GM21423 (cell line): ENCODE measurements around the gene ZNF100.
"Not testable (repeated sequence)": the region's sequence is repeated elsewhere in the genome, so short reads cannot be mapped to it uniquely, and the experiment has no call there.

Source experiments
- ATAC-seq: cut with Tn5 transposase; IDR thresholded peaks from one replicate; pipeline ENCODE4 v1.9.1; 2021; ENCODE audit warnings: mild to moderate bottlenecking, moderate library complexity; ENCODE audit not compliant: unreplicated experiment

The ZNF100 gene

GRCh38 chr19:21767065-21767800 is at the start of gene ZNF100:
Gene ZNF100, minus strand, starts transcription at chr19:21767579. Its CDS starts 150 bp downstream, at chr19:21767429.
- peak; percentile 90 for ATAC-seq

GRCh38 chr19:21812448-21812847 is 45.1 kb upstream of the ZNF100 start:
- ATAC-seq = no peak

- not testable (repeated sequence) for ATAC-seq
These were observed 41.1 kb upstream of the ZNF100 start for GRCh38 chr19:21808400-21809000.

GRCh38 chr19:21789466-21790085 is 22.2 kb upstream of the ZNF100 start:
- no peak for ATAC-seq

GRCh38 chr19:21786936-21787335 is 19.6 kb upstream of the ZNF100 start:
- no peak for ATAC-seq

GRCh38 chr19:21775792-21776191 is 8.4 kb upstream of the ZNF100 start:
- not testable (repeated sequence) for ATAC-seq

- not testable (repeated sequence) for ATAC-seq
These were observed 694 bp downstream of the ZNF100 start for GRCh38 chr19:21766705-21767064.

GRCh38 chr19:21765151-21765550 is 2.2 kb downstream of the ZNF100 start:
- ATAC-seq = no peak

GRCh38 chr19:21761547-21761946 is 5.8 kb downstream of the ZNF100 start:
- not testable (repeated sequence) for ATAC-seq

- no peak for ATAC-seq
These were observed 9.1 kb downstream of the ZNF100 start for GRCh38 chr19:21758296-21758695.

- not testable (repeated sequence) for ATAC-seq
These were observed 11.8 kb downstream of the ZNF100 start for GRCh38 chr19:21755555-21755954.

- ATAC-seq = no peak
These were observed 16.0 kb downstream of the ZNF100 start for GRCh38 chr19:21751384-21751783.

- no peak for ATAC-seq
These were observed 16.7 kb downstream of the ZNF100 start for GRCh38 chr19:21750586-21751128.

GRCh38 chr19:21749090-21749489 is 18.3 kb downstream of the ZNF100 start:
- ATAC-seq = no peak

- no peak for ATAC-seq
These were observed 19.3 kb downstream of the ZNF100 start for GRCh38 chr19:21748088-21748487.

GRCh38 chr19:21740559-21740958 is 26.8 kb downstream of the ZNF100 start:
- no peak for ATAC-seq

GRCh38 chr19:21726942-21727747 is 40.2 kb downstream of the ZNF100 start:
- ATAC-seq = not testable (repeated sequence)

GRCh38 chr19:21713761-21714160 is 53.6 kb downstream of the ZNF100 start:
- ATAC-seq = no peak

GRCh38 chr19:21709464-21709863 is 57.9 kb downstream of the ZNF100 start:
- ATAC-seq = no peak

GRCh38 chr19:21707878-21708277 is 59.5 kb downstream of the ZNF100 start:
- not testable (repeated sequence) for ATAC-seq

GRCh38 chr19:21707065-21707464 is 60.3 kb downstream of the ZNF100 start:
- ATAC-seq = no peak
